ENCODE results near the gene GABBR2.

GABBR2 gene

DNA sequence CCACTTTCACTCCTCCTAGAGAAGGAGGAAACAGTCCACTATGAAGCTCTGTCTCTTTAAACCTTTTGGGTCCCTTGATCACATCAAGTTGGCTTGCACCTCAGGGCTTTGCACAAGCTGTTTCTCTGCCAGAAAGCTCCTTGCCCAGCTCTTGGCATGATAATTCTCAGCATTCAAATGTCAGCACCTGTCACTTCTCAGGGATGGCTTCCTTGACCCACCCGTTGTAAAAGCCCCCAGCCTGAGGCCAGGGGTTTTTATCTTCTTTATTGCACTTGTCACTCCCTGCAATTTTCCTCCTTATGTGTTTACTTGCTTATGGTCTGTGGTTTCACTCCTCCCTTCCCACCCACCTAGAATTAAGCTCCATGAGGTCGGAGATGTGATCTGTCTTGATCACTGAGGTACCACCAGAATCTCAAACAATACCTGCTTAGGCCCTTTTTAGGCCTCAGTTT, 252.6 kb downstream of the GABBR2 start:
- H3K27ac ChIP-seq, result no peak overlapping the region

GRCh38 chr9:98455256-98456155, 253.2 kb downstream of the GABBR2 start:
- H3K27ac ChIP-seq, result no peak overlapping the region
- TF ChIP-seq, protein P1, sequence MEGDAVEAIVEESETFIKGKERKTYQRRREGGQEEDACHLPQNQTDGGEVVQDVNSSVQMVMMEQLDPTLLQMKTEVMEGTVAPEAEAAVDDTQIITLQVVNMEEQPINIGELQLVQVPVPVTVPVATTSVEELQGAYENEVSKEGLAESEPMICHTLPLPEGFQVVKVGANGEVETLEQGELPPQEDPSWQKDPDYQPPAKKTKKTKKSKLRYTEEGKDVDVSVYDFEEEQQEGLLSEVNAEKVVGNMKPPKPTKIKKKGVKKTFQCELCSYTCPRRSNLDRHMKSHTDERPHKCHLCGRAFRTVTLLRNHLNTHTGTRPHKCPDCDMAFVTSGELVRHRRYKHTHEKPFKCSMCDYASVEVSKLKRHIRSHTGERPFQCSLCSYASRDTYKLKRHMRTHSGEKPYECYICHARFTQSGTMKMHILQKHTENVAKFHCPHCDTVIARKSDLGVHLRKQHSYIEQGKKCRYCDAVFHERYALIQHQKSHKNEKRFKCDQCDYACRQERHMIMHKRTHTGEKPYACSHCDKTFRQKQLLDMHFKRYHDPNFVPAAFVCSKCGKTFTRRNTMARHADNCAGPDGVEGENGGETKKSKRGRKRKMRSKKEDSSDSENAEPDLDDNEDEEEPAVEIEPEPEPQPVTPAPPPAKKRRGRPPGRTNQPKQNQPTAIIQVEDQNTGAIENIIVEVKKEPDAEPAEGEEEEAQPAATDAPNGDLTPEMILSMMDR (conservative IDR thresholded peaks at IDR 0.05), result no peak

More for the DNA sequence above, 252.6 kb downstream of the GABBR2 start:
- TF ChIP-seq, protein P1 (conservative IDR thresholded peaks at IDR 0.05), result no peak

DNA sequence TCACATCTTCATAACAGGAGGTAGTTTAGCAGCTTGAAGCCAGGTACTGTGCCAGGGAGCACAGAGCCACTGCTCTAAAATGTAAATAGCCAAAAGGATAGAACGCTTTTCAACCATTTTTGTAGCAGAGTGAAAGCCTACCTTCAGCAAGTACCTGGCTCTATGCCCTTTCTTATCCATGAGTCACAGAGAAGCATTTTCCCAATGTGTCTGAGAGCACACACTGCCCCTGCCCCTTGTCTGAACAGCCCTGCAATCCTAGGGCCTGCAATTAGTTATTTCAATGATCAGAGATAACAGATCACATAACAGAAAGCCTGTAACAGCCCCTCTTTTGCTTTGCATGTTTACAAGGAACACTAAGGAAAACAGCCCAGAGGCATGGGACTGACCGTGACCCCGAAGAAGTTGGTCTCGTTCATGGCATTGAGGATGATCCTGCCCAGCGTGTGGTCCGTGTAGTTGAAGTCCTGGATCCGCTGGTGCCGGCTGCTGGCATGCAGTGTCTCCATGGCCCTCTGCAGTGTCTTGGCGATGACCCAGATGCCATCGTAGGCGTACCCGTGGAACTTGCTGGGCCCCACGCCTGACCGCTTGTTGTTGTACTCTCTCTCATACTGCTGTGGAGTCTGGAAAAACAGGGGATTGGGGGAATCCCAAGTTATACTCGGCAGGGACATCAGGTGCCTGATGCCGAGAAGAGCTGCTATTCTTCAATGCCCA, 255.0 kb downstream of the GABBR2 start:
- TF ChIP-seq, protein P1 (conservative IDR thresholded peaks at IDR 0.05), result no peak
- H3K27ac ChIP-seq, result no peak overlapping the region

DNA sequence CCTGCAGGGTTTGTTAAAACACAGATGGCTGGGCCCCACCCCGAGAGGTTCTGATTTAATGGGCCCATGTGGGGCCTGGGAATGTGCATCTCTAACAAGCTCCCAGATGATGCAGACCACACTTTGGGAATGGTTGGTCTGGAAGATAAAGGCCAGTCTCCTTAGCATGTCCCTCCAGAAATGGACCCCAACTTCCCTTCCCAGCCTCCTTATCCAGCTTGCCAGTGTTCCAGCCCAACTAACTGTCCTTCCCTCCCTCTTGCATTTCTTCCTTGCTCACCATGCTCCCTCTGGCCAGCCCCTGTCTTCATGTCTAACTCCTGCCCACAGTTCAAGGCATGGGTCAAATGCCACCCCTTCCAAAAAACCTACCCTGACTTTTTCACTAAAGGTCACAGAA, 257.2 kb downstream of the GABBR2 start:
- TF ChIP-seq, protein P1 (conservative IDR thresholded peaks at IDR 0.05), result no peak
- H3K27ac ChIP-seq, result no peak overlapping the region

DNA sequence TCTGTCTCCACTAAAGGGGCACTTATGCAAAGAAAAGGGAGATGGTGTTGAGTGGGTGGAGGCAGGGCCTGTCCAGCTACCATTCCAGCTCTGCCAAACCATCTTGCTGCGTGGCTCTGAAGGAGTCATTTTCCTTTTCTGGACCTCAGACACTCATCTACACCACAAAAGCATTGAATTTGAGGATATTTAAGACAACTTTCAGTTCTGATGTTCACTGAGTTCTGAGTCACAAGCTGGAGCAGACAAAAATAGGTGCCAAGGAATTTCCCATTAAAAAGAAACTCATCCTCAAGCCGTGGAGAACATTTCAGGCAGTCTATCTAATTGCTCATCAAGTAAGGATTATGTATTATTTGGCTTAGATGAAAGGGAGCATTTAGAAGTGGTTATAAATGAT, 258.2 kb downstream of the GABBR2 start:
- TF ChIP-seq, protein P1 (conservative IDR thresholded peaks at IDR 0.05), result no peak
- no peak overlapping the region for H3K27ac ChIP-seq

- H3K27ac ChIP-seq, result no peak overlapping the region
- TF ChIP-seq, protein P1 (conservative IDR thresholded peaks at IDR 0.05), result no peak
These were observed 258.9 kb downstream of the GABBR2 start for GRCh38 chr9:98449871-98450270.

DNA sequence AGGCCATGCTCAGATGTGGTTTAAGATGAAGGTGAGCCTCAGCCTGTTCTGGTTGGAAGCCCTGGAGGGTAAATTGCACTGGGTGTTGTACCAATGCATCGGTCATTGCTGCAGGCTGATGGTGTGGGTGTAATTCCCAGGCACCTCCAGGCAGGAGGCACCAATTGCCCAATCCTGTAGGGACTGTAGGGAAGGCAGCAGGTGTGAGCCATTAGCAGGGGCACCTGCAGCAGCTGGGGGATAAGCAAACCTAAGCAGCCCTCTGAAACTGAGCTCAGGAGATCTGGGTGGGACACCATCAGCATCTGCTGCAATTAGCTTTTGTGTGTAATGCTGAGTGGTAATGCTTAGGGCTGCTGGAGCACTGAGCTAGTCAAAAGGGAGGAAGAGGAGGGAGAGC, 263.2 kb downstream of the GABBR2 start:
- TF ChIP-seq, protein P1 (conservative IDR thresholded peaks at IDR 0.05), result no peak
- H3K27ac ChIP-seq, result no peak overlapping the region

All from VCaP (cell line).